Natural killer cell (primary cell): ENCODE results near the gene ALPL. TPM values are rescaled to one million over a fixed set of nuclear protein-coding genes. Genes with fewer than 3 reads are reported as not detected.

ENCODE experiments used
- ATAC-seq, 3 donors: fragments of 150-1000 bp in 2 of 3; fragments of 200-7000 bp in 1 of 3; cut with Tn5 transposase; 1 replicate in 1 of 3; 2 replicates in 2 of 3; pipeline ENCODE4 v1.10.0; 2021; ENCODE audit warnings: mild to moderate bottlenecking in 2 of 3, moderate library complexity in 2 of 3
- DNase-seq, 2 donors: peaks; one replicate each; pipeline versions ENCODE4 v3.0.0 to v3.0.0-alpha.2; 2013 to 2021; ENCODE audit warnings: mixed read lengths in 1 of 2
- H3K27ac ChIP-seq: one replicate; pipeline ENCODE4 v1.5.1; 2013; ENCODE audit warnings: mild to moderate bottlenecking, low read length
- H3K27me3 ChIP-seq: one replicate; pipeline ENCODE4 v1.6.1; 2013; ENCODE audit warnings: low read length; ENCODE audit not compliant: control insufficient read depth, insufficient read depth
- H3K36me3 ChIP-seq: one replicate; pipeline ENCODE4 v1.6.1; 2013; ENCODE audit warnings: low read length; ENCODE audit not compliant: control insufficient read depth, insufficient read depth
- H3K4me1 ChIP-seq: one replicate; pipeline ENCODE4 v1.6.1; 2013; ENCODE audit warnings: low read length; ENCODE audit not compliant: control insufficient read depth, insufficient read depth
- H3K4me3 ChIP-seq: one replicate; pipeline ENCODE4 v1.5.1; 2013; ENCODE audit warnings: low read length
- H3K9me3 ChIP-seq: one replicate; pipeline ENCODE4 v1.6.1; 2013; ENCODE audit warnings: low read length; ENCODE audit not compliant: control insufficient read depth, insufficient read depth
- H3K27ac Mint-ChIP-seq, 2 donors: one replicate each; pipeline ENCODE4 v1.8.0; 2022; ENCODE audit warnings: mild to moderate bottlenecking in 2 of 2, mixed read lengths in 2 of 2, moderate library complexity in 1 of 2
- H3K27me3 Mint-ChIP-seq, 2 donors: one replicate each; pipeline ENCODE4 v1.8.0; 2022; ENCODE audit warnings: low read depth in 2 of 2, mixed read lengths in 2 of 2
- H3K36me3 Mint-ChIP-seq: one replicate; pipeline ENCODE4 v1.8.0; 2022; ENCODE audit warnings: mixed read lengths
- H3K4me1 Mint-ChIP-seq, 2 donors: one replicate each; pipeline ENCODE4 v1.8.0; 2022; ENCODE audit warnings: mixed read lengths in 2 of 2
- H3K4me3 Mint-ChIP-seq: one replicate; pipeline ENCODE4 v1.8.0; 2022; ENCODE audit warnings: mild to moderate bottlenecking, moderate library complexity, mixed read lengths
- H3K9me3 Mint-ChIP-seq, 2 donors: one replicate each; pipeline ENCODE4 v1.8.0; 2022; ENCODE audit warnings: mixed read lengths in 2 of 2
- WGBS: methylation state at CpG from one replicate; pipeline ENCODE4 v1.1.7; 2013; ENCODE audit warnings: missing lambda C conversion rate; ENCODE audit not compliant: insufficient coverage; 5-methylcytosine and 5-hydroxymethylcytosine counted together
- intact Hi-C: fragments of 100-400 bp; cut with micrococcal nuclease; formaldehyde crosslinking; loops from one replicate; pipeline ENCODE4 v1.14.2; 2022
- total RNA-seq, 4 donors: library from RNA; stranded (reverse); fragments of 120-200 nt in 1 of 4; gene quantifications; one replicate each; pipeline versions ENCODE4 v1.2.3 to v1.2.4, GENCODE V29; 2013 to 2022
- TF ChIP-seq, protein P1 (sequence below): fragments of 200-600 bp; IDR thresholded peaks from one replicate; pipeline ENCODE4 v1.8.0; 2022; ENCODE audit warnings: antibody characterized with exemption

Gene ALPL
- total RNA-seq, 3 donors from 2014 or later (not counting 1 experiment from before 2014, with no cell fraction given): 2.4 TPM; not detected in 2

DNA sequence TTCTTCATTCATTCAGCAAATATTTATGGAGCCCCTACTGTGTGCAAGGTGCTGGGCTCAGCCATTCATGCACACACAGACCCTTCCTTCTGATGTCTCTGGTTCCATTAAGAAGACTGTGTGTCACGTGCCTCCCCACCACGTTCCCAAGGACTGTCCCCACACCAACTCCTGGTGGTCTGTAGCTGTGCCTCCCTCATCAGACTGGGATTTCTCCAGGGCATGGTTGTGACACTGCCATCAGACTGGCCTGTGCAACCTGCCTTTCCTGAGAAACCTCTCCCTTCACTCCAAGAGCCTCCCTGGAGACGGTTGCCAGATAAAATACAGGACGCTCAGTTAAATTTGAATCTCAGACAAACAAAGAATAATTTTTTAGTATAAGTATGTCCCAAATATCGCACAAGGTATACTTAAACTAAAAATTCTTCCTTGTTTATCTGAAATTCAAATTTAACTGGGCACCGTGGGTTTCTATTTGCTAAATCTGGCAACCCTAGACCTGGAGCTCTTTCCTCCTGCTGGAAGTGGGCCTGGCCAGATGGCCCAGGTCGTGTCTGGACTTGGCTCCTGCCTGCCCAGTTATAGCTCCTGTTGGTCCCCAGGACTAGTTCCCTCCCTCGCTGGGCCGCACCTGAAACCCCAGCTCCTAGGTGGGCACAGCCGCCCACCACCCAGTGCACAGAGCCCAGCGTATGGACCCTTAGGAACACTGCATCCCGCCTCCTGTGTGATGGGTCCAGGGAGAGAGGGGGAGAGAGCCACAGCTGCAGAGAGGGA, 83.1 kb downstream of the ALPL start:
- 88% methylated on average over 11 of the region's 12 CpGs for WGBS
- TF ChIP-seq, protein P1, sequence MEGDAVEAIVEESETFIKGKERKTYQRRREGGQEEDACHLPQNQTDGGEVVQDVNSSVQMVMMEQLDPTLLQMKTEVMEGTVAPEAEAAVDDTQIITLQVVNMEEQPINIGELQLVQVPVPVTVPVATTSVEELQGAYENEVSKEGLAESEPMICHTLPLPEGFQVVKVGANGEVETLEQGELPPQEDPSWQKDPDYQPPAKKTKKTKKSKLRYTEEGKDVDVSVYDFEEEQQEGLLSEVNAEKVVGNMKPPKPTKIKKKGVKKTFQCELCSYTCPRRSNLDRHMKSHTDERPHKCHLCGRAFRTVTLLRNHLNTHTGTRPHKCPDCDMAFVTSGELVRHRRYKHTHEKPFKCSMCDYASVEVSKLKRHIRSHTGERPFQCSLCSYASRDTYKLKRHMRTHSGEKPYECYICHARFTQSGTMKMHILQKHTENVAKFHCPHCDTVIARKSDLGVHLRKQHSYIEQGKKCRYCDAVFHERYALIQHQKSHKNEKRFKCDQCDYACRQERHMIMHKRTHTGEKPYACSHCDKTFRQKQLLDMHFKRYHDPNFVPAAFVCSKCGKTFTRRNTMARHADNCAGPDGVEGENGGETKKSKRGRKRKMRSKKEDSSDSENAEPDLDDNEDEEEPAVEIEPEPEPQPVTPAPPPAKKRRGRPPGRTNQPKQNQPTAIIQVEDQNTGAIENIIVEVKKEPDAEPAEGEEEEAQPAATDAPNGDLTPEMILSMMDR: no peak
- Histone ChIP-seq H3K27ac (no peak overlapping the region), H3K9me3 (no peaks in the 10 kb centered on the region), H3K4me3 (no peak overlapping the region), H3K36me3 (no peaks in the 10 kb centered on the region), H3K27me3 (no peaks in the 10 kb centered on the region), H3K4me1 (no peaks in the 10 kb centered on the region)
- no peak overlapping the region for H3K4me3 Mint-ChIP-seq
- intact Hi-C loops: no loop called here
- H3K27me3 Mint-ChIP-seq: peaks cover 8 to 9% of the 10 kb centered on the region in 2 donors
- H3K36me3 Mint-ChIP-seq: no peaks in the 10 kb centered on the region
- no peak for ATAC-seq
- H3K27ac Mint-ChIP-seq: no peak overlapping the region
- H3K9me3 Mint-ChIP-seq: no peaks in the 10 kb centered on the region
- H3K4me1 Mint-ChIP-seq: no peaks in the 10 kb centered on the region
- no peak for DNase-seq

DNA sequence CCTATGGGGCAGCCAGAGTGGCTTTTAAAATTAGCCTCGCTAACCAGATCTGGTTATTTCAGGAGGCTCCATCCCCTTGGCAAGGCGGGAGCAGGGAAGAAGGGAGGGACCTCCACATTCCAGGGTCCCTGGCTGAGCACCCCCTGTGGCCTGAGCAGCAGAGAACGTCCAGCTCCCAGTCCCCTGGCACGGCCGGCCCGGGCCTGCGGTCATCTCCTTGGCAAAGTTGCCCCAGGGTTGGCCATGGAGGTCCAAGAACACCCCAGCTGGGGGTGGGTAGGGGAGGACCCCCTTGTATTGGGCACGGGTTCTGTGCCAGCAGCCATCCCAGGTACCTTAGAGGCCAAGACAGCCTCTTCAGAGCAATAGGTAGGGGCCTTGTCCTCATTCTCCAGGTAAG, 84.0 kb downstream of the ALPL start:
- Histone ChIP-seq H3K27me3 (no peaks in the 10 kb centered on the region), H3K36me3 (no peaks in the 10 kb centered on the region), H3K27ac (no peak overlapping the region), H3K4me1 (no peaks in the 10 kb centered on the region), H3K4me3 (no peak overlapping the region), H3K9me3 (no peaks in the 10 kb centered on the region)
- Mint-ChIP-seq H3K4me3 (no peak overlapping the region), H3K9me3 (no peaks in the 10 kb centered on the region), H3K4me1 (no peaks in the 10 kb centered on the region), H3K36me3 (no peaks in the 10 kb centered on the region), H3K27me3 (peaks cover 6 to 8% of the 10 kb centered on the region in 2 donors), H3K27ac (no peak overlapping the region)
- ATAC-seq: no peak
- WGBS: 96% methylated on average over 8 of the region's 8 CpGs
- DNase-seq: no peak
- intact Hi-C loops: no loop called here
- TF ChIP-seq, protein P1: no peak

GRCh38 chr1:21594501-21594900, 85.3 kb downstream of the ALPL start:
- Mint-ChIP-seq H3K4me3 (no peak overlapping the region), H3K9me3 (no peaks in the 10 kb centered on the region), H3K27ac (no peak overlapping the region), H3K27me3 (peaks cover 0 to 9% of the 10 kb centered on the region in 2 donors), H3K36me3 (no peaks in the 10 kb centered on the region), H3K4me1 (no peaks in the 10 kb centered on the region)
- no peaks in the 10 kb centered on the region for H3K4me1 ChIP-seq
- intact Hi-C loops: no loop called here
- TF ChIP-seq, protein P1: no peak
- H3K27ac ChIP-seq: no peak overlapping the region
- H3K36me3 ChIP-seq: no peaks in the 10 kb centered on the region
- 82% methylated on average over 10 of the region's 11 CpGs for WGBS
- H3K9me3 ChIP-seq: no peaks in the 10 kb centered on the region
- DNase-seq (no peak), ATAC-seq (no peak)
- H3K4me3 ChIP-seq: no peak overlapping the region
- no peaks in the 10 kb centered on the region for H3K27me3 ChIP-seq
